SH-SY5Y (cell line): ENCODE results near the gene TMBIM4.

Experiments
- GATA2 ChIP-seq: IDR thresholded peaks from 2 replicates; pipeline ENCODE4 v1.6.1; 2011; ENCODE audit warnings: mild to moderate bottlenecking, low read depth, low read length
- GATA3 ChIP-seq: IDR thresholded peaks from 2 replicates; pipeline ENCODE4 v1.6.1; 2011; ENCODE audit warnings: low read depth, mild to moderate bottlenecking, low read length, moderate library complexity

Gene TMBIM4

GRCh38 chr12:66169221-66170170 is at the start of gene TMBIM4:
TSS of gene TMBIM4 (minus strand) at chr12:66169996. CDS start at chr12:66169951, 45 bp downstream.
- TF ChIP-seq GATA3 (no peak), GATA2 (no peak)

GRCh38 chr12:66217342-66217917 is 47.6 kb upstream of the TMBIM4 start:
- no peak for TF ChIP-seq GATA2
- no peak for TF ChIP-seq GATA3

GRCh38 chr12:66210840-66211239 is 41.0 kb upstream of the TMBIM4 start:
- no peak for TF ChIP-seq GATA2
- TF ChIP-seq GATA3, result no peak

- TF ChIP-seq GATA2 (no peak), GATA3 (no peak)
Observed at GRCh38 chr12:66206141-66206540, 36.3 kb upstream of the TMBIM4 start.

- no peak for TF ChIP-seq GATA3
- no peak for TF ChIP-seq GATA2
Observed at GRCh38 chr12:66203820-66204219, 34.0 kb upstream of the TMBIM4 start.

GRCh38 chr12:66199831-66200509 is 30.2 kb upstream of the TMBIM4 start:
- no peak for TF ChIP-seq GATA3
- TF ChIP-seq GATA2, result no peak

GRCh38 chr12:66199141-66199540 is 29.3 kb upstream of the TMBIM4 start:
- TF ChIP-seq GATA3 (no peak), GATA2 (no peak)

- TF ChIP-seq GATA3, result no peak
- no peak for TF ChIP-seq GATA2
Observed at GRCh38 chr12:66197495-66197921, 27.7 kb upstream of the TMBIM4 start.

GRCh38 chr12:66196806-66197205 is 27.0 kb upstream of the TMBIM4 start:
- TF ChIP-seq GATA3 (no peak), GATA2 (no peak)

- TF ChIP-seq GATA2, result no peak
- no peak for TF ChIP-seq GATA3
Observed at GRCh38 chr12:66195242-66195641, 25.4 kb upstream of the TMBIM4 start.

GRCh38 chr12:66194122-66194521 is 24.3 kb upstream of the TMBIM4 start:
- TF ChIP-seq GATA3 (no peak), GATA2 (no peak)

GRCh38 chr12:66191547-66192126 is 21.8 kb upstream of the TMBIM4 start:
- no peak for TF ChIP-seq GATA3
- no peak for TF ChIP-seq GATA2

GRCh38 chr12:66190519-66191370 is 20.9 kb upstream of the TMBIM4 start:
- TF ChIP-seq GATA2, result no peak
